Chondrocyte (in vitro differentiated cells): ENCODE results near the gene MPV17L2. TPM values are rescaled to one million over a fixed set of nuclear protein-coding genes. Genes with fewer than 3 reads are reported as not detected.

Experiments
- DNase-seq: peaks from one replicate; pipeline ENCODE4 v3.0.0; 2021; ENCODE audit warnings: mixed read lengths, low spot score
- H3K27ac Mint-ChIP-seq: one replicate; pipeline ENCODE4 v1.8.0; 2021; ENCODE audit warnings: mild to moderate bottlenecking, moderate library complexity, mixed read lengths; ENCODE audit not compliant: unreplicated experiment
- H3K27me3 Mint-ChIP-seq: 2 replicates; pipeline ENCODE4 v1.8.0; 2021; ENCODE audit warnings: low read depth, mixed read lengths
- H3K36me3 Mint-ChIP-seq: 2 replicates; pipeline ENCODE4 v1.8.0; 2021; ENCODE audit warnings: low read depth, mixed read lengths
- H3K4me1 Mint-ChIP-seq: 2 replicates; pipeline ENCODE4 v1.8.0; 2021; ENCODE audit warnings: low read depth, mild to moderate bottlenecking, mixed read lengths
- H3K4me3 Mint-ChIP-seq: one replicate; pipeline ENCODE4 v1.8.0; 2021; ENCODE audit warnings: mild to moderate bottlenecking, moderate library complexity, mixed read lengths; ENCODE audit not compliant: unreplicated experiment
- H3K9me3 Mint-ChIP-seq: 2 replicates; pipeline ENCODE4 v1.8.0; 2021; ENCODE audit warnings: low read depth, mixed read lengths
- total RNA-seq: library from RNA; stranded (reverse); gene quantifications from 3 replicates; pipeline ENCODE4 v1.2.1, GENCODE V29; 2021
- TF ChIP-seq, protein P1 (sequence below): fragments of 200-600 bp; sonication (generic); IDR thresholded peaks from 2 replicates; pipeline ENCODE4 v1.5.0; 2021; ENCODE audit warnings: antibody characterized with exemption, mild to moderate bottlenecking, moderate library complexity

MPV17L2 gene
- total RNA-seq, 1 donor from 2014 or later, result 10.9 TPM

DNA sequence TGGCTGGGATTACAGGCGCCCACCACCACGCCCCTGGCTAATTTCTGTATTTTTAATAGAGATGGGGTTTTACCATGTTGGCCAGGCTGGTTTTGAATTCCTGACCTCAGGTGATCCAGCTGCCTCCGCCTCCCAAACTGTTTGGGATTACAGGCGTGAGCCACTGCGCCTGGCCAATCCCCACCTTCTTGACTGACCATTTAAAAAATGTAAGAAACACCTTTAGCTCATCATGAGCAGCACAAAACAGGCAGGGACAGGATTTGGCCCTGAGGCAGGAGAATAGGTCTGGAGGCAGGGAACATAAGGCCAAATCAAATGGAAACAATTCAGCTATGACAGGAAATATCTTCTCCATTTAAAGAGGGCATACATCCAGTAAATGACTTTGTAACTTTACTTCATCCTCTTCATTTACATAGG is 1.4 kb upstream of the MPV17L2 start:
- H3K27ac Mint-ChIP-seq, result peak overlapping the region; percentile 94
- peaks cover 24% of the 10 kb centered on the region for H3K4me1 Mint-ChIP-seq
- H3K27me3 Mint-ChIP-seq, result no peaks in the 10 kb centered on the region
- no peak for DNase-seq
- H3K4me3 Mint-ChIP-seq, result peak overlapping the region; percentile 79
- H3K9me3 Mint-ChIP-seq, result no peaks in the 10 kb centered on the region
- H3K36me3 Mint-ChIP-seq, result peaks cover 2% of the 10 kb centered on the region
- TF ChIP-seq, protein P1, sequence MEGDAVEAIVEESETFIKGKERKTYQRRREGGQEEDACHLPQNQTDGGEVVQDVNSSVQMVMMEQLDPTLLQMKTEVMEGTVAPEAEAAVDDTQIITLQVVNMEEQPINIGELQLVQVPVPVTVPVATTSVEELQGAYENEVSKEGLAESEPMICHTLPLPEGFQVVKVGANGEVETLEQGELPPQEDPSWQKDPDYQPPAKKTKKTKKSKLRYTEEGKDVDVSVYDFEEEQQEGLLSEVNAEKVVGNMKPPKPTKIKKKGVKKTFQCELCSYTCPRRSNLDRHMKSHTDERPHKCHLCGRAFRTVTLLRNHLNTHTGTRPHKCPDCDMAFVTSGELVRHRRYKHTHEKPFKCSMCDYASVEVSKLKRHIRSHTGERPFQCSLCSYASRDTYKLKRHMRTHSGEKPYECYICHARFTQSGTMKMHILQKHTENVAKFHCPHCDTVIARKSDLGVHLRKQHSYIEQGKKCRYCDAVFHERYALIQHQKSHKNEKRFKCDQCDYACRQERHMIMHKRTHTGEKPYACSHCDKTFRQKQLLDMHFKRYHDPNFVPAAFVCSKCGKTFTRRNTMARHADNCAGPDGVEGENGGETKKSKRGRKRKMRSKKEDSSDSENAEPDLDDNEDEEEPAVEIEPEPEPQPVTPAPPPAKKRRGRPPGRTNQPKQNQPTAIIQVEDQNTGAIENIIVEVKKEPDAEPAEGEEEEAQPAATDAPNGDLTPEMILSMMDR, result no peak

- DNase-seq, result no peak
- no peaks in the 10 kb centered on the region for H3K27me3 Mint-ChIP-seq
- TF ChIP-seq, protein P1, result peak; percentile 51
- peaks cover 8% of the 10 kb centered on the region for H3K36me3 Mint-ChIP-seq
- H3K4me1 Mint-ChIP-seq, result peaks cover 24% of the 10 kb centered on the region
- H3K27ac Mint-ChIP-seq, result peak overlapping the region; percentile 94
- no peaks in the 10 kb centered on the region for H3K9me3 Mint-ChIP-seq
- H3K4me3 Mint-ChIP-seq, result peak overlapping the region; percentile 79
These were observed 566 bp downstream of the MPV17L2 start for GRCh38 chr19:18193388-18194180.

GRCh38 chr19:18194181-18194530 is 1.1 kb downstream of the MPV17L2 start:
- Mint-ChIP-seq H3K4me3 (peak overlapping the region; percentile 79), H3K27ac (peak overlapping the region; percentile 32), H3K4me1 (peaks cover 24% of the 10 kb centered on the region), H3K9me3 (no peaks in the 10 kb centered on the region), H3K27me3 (no peaks in the 10 kb centered on the region), H3K36me3 (peaks cover 9% of the 10 kb centered on the region)
- no peak for DNase-seq
- TF ChIP-seq, protein P1, result no peak

GRCh38 chr19:18194554-18195238 is 1.7 kb downstream of the MPV17L2 start:
- Mint-ChIP-seq H3K4me1 (peaks cover 24% of the 10 kb centered on the region), H3K4me3 (peak overlapping the region; percentile 79), H3K27ac (peak overlapping the region; percentile 32), H3K9me3 (no peaks in the 10 kb centered on the region), H3K27me3 (no peaks in the 10 kb centered on the region), H3K36me3 (peaks cover 9% of the 10 kb centered on the region)
- TF ChIP-seq, protein P1, result no peak
- DNase-seq, result no peak

DNA sequence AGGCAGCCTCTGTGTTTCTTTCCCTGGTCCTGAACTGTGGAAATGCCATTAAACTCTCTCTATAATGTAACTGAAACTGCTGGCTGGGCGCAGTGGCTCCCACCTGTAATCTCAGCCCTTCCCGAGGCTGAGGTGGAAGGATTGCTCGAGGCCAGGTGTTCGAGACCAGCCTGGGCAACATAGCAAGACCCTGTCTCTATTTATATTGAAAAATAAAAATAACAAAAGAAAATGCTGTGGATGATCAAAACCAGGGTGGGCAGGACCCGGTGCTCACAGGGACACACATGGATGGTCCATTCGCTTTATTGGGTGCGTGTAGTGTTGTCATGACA is 3.5 kb downstream of the MPV17L2 start:
- no peak overlapping the region for H3K4me3 Mint-ChIP-seq
- no peak for DNase-seq

More for the DNA sequence above, 3.5 kb downstream of the MPV17L2 start:
- H3K27ac Mint-ChIP-seq, result no peak overlapping the region
- no peaks in the 10 kb centered on the region for H3K27me3 Mint-ChIP-seq
- peaks cover 9% of the 10 kb centered on the region for H3K36me3 Mint-ChIP-seq
- TF ChIP-seq, protein P1, result no peak
- H3K4me1 Mint-ChIP-seq, result peaks cover 24% of the 10 kb centered on the region
- no peaks in the 10 kb centered on the region for H3K9me3 Mint-ChIP-seq
